LNCaP clone FGC (cell line): ENCODE data around the gene ANGPTL1.

Source experiments
- DNase-seq: peaks from one replicate; pipeline ENCODE4 v3.0.0-alpha.2; 2011; ENCODE audit warnings: low read depth
- H3K4me3 ChIP-seq: 2 replicates; pipeline ENCODE4 v1.5.1; 2011; ENCODE audit warnings: mild to moderate bottlenecking, low read depth, low read length, control low read depth
- TF ChIP-seq, protein P1 (sequence below): IDR thresholded peaks from 2 replicates; pipeline ENCODE4 v1.5.1; 2012; ENCODE audit warnings: mild to moderate bottlenecking; ENCODE audit not compliant: control insufficient read depth, insufficient read depth; ENCODE audit errors: extremely low read depth

Gene ANGPTL1

DNA sequence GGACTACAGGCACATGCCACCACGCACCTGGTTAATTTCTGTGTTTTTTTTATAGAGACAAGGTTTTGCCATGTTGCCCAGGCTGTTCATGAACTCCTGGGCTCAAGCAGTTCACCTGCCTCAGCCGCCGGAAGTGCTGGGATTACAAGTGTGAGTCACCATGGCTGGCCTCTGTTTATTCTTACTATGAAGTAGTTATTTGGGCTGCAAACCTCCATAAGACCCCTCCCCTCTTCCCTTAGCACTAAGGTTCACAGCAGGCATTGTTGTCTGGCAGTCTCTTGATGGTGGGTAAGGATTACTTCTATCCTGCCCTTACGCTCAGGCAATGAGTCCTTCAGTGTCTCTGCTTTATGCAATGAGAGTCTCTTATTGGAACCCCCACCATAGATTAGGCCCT is 51.8 kb downstream of the ANGPTL1 start:
- TF ChIP-seq, protein P1, sequence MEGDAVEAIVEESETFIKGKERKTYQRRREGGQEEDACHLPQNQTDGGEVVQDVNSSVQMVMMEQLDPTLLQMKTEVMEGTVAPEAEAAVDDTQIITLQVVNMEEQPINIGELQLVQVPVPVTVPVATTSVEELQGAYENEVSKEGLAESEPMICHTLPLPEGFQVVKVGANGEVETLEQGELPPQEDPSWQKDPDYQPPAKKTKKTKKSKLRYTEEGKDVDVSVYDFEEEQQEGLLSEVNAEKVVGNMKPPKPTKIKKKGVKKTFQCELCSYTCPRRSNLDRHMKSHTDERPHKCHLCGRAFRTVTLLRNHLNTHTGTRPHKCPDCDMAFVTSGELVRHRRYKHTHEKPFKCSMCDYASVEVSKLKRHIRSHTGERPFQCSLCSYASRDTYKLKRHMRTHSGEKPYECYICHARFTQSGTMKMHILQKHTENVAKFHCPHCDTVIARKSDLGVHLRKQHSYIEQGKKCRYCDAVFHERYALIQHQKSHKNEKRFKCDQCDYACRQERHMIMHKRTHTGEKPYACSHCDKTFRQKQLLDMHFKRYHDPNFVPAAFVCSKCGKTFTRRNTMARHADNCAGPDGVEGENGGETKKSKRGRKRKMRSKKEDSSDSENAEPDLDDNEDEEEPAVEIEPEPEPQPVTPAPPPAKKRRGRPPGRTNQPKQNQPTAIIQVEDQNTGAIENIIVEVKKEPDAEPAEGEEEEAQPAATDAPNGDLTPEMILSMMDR: no peak
- no peak overlapping the region for H3K4me3 ChIP-seq
- no peak for DNase-seq

DNA sequence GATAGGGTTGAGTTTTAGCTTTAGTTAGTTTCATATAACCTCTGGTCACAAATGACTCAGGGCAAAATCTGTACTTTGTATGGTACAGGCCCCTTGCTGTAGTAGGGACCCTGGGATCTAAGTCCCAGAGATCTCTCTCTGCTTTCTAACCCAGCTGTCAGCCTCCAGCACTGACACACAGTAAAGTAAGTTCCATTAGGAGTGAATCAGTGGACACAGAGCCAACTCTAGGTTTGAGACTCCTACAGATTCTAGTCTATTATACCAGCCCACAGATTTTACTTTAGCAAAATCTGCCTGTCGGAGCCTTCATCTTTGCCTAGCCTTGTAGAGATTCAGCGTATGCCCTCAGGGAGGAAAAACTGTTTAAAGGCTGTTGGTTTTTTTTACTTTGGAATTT is 52.5 kb downstream of the ANGPTL1 start:
- no peak for DNase-seq
- TF ChIP-seq, protein P1: no peak
- H3K4me3 ChIP-seq: no peak overlapping the region

- DNase-seq: no peak
- H3K4me3 ChIP-seq: no peak overlapping the region
- TF ChIP-seq, protein P1: no peak
These were observed 60.3 kb downstream of the ANGPTL1 start for GRCh38 chr1:178810585-178810984.

GRCh38 chr1:178808529-178808928 is 62.3 kb downstream of the ANGPTL1 start:
- H3K4me3 ChIP-seq: no peak overlapping the region
- TF ChIP-seq, protein P1: no peak
- DNase-seq: no peak

GRCh38 chr1:178806665-178807300 is 64.1 kb downstream of the ANGPTL1 start:
- DNase-seq: no peak
- H3K4me3 ChIP-seq: no peak overlapping the region
- TF ChIP-seq, protein P1: no peak

- no peak overlapping the region for H3K4me3 ChIP-seq
- TF ChIP-seq, protein P1: no peak
- DNase-seq: no peak
These were observed 68.0 kb downstream of the ANGPTL1 start for GRCh38 chr1:178802873-178803272.
